Keratinocyte (primary cell): ENCODE data around the gene CDH22. TPM values are rescaled to one million over a fixed set of nuclear protein-coding genes. Genes with fewer than 3 reads are reported as not detected.

Source experiments
- DNase-seq: peaks from one replicate; pipeline ENCODE4 v3.0.0-alpha.2; 2011; ENCODE audit warnings: low read depth, missing footprints, low spot score
- FAIRE-seq: peaks from 2 replicates; lab custom pipeline; 2011; peaks lifted over from hg19 to GRCh38; lab: Jason Lieb, UNC
- H2AFZ ChIP-seq: 2 replicates; pipeline ENCODE4 v1.6.0; 2012; ENCODE audit warnings: low read length, control low read depth, inconsistent platforms; ENCODE audit not compliant: control insufficient read depth
- H3K27ac ChIP-seq: 2 replicates; pipeline ENCODE4 v1.5.1; 2011; ENCODE audit warnings: low read length; ENCODE audit not compliant: control insufficient read depth, insufficient read depth
- H3K27me3 ChIP-seq: 3 replicates; pipeline ENCODE4 v1.6.0; 2011; ENCODE audit warnings: low read length; ENCODE audit not compliant: control insufficient read depth, insufficient read depth; ENCODE audit errors: extremely low read depth
- H3K36me3 ChIP-seq, 2 experiments: 2 replicates in 1 of 2; 3 replicates in 1 of 2; pipeline ENCODE4 v1.5.1; 2011; ENCODE audit warnings: low read length in 2 of 2, mild to moderate bottlenecking in 1 of 2; ENCODE audit not compliant: control insufficient read depth in 2 of 2, insufficient read depth in 2 of 2; ENCODE audit errors: extremely low read depth in 1 of 2
- H3K4me1 ChIP-seq: 3 replicates; pipeline ENCODE4 v1.5.1; 2011; ENCODE audit warnings: low read length; ENCODE audit not compliant: control insufficient read depth, insufficient read depth; ENCODE audit errors: extremely low read depth
- H3K4me2 ChIP-seq: 3 replicates; pipeline ENCODE4 v1.6.0; 2011; ENCODE audit warnings: low read depth, low read length; ENCODE audit not compliant: control insufficient read depth, insufficient read depth; ENCODE audit errors: extremely low read depth
- H3K4me3 ChIP-seq, 3 experiments: fragments of 200-600 bp in 1 of 3; sonication (generic) in 1 of 3; 2 replicates in 2 of 3; 3 replicates in 1 of 3; pipeline ENCODE4 v1.5.1; 2011 to 2016; ENCODE audit warnings: low read length in 3 of 3, mild to moderate bottlenecking in 3 of 3, control low read depth in 2 of 3, inconsistent platforms in 1 of 3, low read depth in 1 of 3, mixed read lengths in 1 of 3, mixed run types in 1 of 3, moderate library complexity in 1 of 3; ENCODE audit not compliant: control insufficient read depth in 2 of 3, insufficient read depth in 2 of 3; ENCODE audit errors: extremely low read depth in 1 of 3
- H3K79me2 ChIP-seq: 2 replicates; pipeline ENCODE4 v1.6.0; 2012; ENCODE audit warnings: low read length; ENCODE audit not compliant: control insufficient read depth, insufficient read depth
- H3K9ac ChIP-seq: 3 replicates; pipeline ENCODE4 v1.6.0; 2011; ENCODE audit warnings: low read length; ENCODE audit not compliant: control insufficient read depth, insufficient read depth; ENCODE audit errors: extremely low read depth
- H3K9me1 ChIP-seq: 3 replicates; pipeline ENCODE4 v1.6.0; 2011; ENCODE audit warnings: low read length; ENCODE audit not compliant: control insufficient read depth, insufficient read depth; ENCODE audit errors: extremely low read depth
- H3K9me3 ChIP-seq: 2 replicates; pipeline ENCODE4 v1.5.1; 2012; ENCODE audit warnings: low read depth, low read length; ENCODE audit not compliant: control insufficient read depth
- H4K20me1 ChIP-seq: 3 replicates; pipeline ENCODE4 v1.6.0; 2011; ENCODE audit warnings: low read length; ENCODE audit not compliant: control insufficient read depth, insufficient read depth; ENCODE audit errors: extremely low read depth
- EZH2 ChIP-seq: IDR thresholded peaks from one replicate; pipeline ENCODE4 v1.6.1; 2012; ENCODE audit warnings: inconsistent platforms, mild to moderate bottlenecking, low read length, moderate library complexity
- dilution Hi-C: fragments of 300-500 bp; cut with MboI; formaldehyde crosslinking; loops from one replicate; pipeline ENCODE4 v1.7.0; 2020; ENCODE audit warnings: low sequenced_read_pairs; ENCODE audit not compliant: extremely low pct_ligation_motif_present
- polyA plus RNA-seq, 5 experiments: library from polyadenylated mRNA; depleted of rRNA in 3 of 5; stranded (reverse) in 3 of 5; stranded (forward) in 1 of 5; unstranded in 1 of 5; fragments of >200 nt; gene quantifications; 1 replicate in 1 of 5; 2 replicates in 3 of 5; 3 replicates in 1 of 5; pipeline versions ENCODE4 v1.2.1 to v1.2.3, GENCODE V29; 2011 to 2012; ENCODE audit warnings: missing spikeins in 2 of 5, low read depth in 1 of 5, low replicate concordance in 1 of 5
- TF ChIP-seq, protein P1 (sequence below), 3 experiments: IDR thresholded peaks in 1 of 3; conservative IDR thresholded peaks in 1 of 3; optimal IDR thresholded peaks in 1 of 3; 2 replicates in 2 of 3; 3 replicates in 1 of 3; pipeline versions ENCODE3 to v1.5.1; 2011; ENCODE audit warnings: low read length in 3 of 3, mild to moderate bottlenecking in 3 of 3, moderate library complexity in 2 of 3, control low read depth in 1 of 3, inconsistent platforms in 1 of 3; ENCODE audit not compliant: insufficient read depth in 2 of 3; ENCODE audit errors: extremely low read depth in 1 of 3

The CDH22 gene
- polyA plus RNA-seq, 1 donor (not counting 4 experiments of a cell fraction or from before 2014, with no cell fraction given): not detected

DNA sequence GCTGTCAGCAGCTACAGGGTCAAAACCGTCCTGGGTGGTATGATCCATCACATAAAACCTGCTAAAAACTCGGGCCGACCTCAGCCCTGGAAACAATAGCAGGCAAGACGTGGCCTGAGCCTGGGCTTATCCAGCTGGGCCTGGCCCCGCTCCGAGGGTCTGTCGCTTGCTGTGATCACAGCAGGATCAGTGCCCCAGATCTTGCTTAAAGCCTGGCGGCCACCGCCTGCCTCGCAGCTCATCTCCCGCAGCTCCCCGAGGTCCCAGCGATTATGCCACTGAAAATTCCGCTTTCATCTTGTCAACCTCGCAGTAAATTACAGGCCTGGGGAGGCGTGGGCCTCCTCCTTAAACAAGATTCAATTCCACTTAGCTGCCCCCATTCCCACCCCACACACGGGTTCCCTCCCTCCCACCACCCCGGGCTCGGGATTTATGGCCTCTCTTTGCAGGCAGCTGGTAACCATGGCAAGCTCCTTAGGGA, 40.1 kb downstream of the CDH22 start:
- TF ChIP-seq EZH2: no peak
- TF ChIP-seq, protein P1, sequence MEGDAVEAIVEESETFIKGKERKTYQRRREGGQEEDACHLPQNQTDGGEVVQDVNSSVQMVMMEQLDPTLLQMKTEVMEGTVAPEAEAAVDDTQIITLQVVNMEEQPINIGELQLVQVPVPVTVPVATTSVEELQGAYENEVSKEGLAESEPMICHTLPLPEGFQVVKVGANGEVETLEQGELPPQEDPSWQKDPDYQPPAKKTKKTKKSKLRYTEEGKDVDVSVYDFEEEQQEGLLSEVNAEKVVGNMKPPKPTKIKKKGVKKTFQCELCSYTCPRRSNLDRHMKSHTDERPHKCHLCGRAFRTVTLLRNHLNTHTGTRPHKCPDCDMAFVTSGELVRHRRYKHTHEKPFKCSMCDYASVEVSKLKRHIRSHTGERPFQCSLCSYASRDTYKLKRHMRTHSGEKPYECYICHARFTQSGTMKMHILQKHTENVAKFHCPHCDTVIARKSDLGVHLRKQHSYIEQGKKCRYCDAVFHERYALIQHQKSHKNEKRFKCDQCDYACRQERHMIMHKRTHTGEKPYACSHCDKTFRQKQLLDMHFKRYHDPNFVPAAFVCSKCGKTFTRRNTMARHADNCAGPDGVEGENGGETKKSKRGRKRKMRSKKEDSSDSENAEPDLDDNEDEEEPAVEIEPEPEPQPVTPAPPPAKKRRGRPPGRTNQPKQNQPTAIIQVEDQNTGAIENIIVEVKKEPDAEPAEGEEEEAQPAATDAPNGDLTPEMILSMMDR (optimal IDR thresholded peaks at IDR 0.05 in 1 of 3, IDR thresholded peaks at IDR 0.05 in 1 of 3, conservative IDR thresholded peaks at IDR 0.05 in 1 of 3; ENCODE audit: extremely low read depth in 1 of 3, insufficient read depth in 2 of 3, low read length in 3 of 3): no peak
- Histone ChIP-seq H3K4me1 (no peaks in the 10 kb centered on the region), H3K4me2 (no peak overlapping the region), H4K20me1 (no peaks in the 10 kb centered on the region), H3K4me3 (no peak overlapping the region), H3K79me2 (no peaks in the 10 kb centered on the region), H3K9ac (no peak overlapping the region), H3K9me3 (no peaks in the 10 kb centered on the region), H2AFZ (no peak overlapping the region), H3K27ac (no peak overlapping the region), H3K36me3 (no peaks in the 10 kb centered on the region), H3K27me3 (peaks cover 3% of the 10 kb centered on the region), H3K9me1 (no peaks in the 10 kb centered on the region)
- no peak for DNase-seq
- dilution Hi-C loops: no loop called here
- FAIRE-seq: no peak

DNA sequence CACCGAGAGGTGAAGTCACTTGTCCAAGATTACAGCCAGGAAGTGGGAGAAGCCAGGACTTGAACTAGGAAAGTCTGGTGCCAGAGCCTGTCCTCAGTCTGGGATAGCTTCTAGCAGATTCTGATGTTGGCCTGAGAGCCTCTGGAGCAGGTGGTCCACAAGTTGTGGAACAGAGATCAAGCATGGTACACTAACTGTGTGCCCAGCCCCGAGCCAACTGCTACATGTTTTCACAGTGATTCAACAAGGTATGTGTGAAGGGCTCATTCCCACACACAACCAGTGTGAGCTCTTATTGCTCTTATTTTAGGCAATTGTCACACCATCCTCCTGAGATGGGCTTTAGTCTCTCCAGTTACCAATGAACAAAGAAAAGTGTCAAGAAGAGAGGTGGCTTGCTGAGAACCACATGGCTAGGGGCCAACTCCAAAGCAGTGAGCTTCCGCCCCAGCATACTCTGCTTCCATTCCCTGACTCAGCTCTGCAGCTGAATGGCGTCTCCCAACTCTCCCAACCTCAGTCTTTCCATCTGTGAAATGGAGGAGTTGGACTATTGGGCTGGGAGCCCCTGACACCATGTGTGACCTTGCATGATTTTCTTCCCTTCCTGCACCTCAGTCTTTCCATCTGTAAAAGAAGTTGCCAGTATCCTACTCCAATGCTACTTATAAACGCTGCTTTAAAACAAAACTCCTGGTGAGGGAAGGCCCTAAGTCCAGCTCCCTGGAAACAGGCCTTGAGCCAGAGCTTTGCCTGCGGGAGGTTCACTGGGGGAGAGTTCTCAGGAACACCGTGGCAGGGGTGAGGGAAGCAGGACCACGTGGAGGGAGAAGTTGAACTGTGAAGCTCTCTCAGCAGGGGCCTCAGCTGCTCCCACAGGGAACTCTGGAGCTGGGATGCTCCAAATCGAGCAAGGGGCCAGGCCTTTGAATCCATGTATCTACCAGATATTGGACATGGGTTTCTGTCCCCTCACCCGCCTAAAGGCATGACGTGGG, 40.9 kb downstream of the CDH22 start:
- TF ChIP-seq, protein P1 (optimal IDR thresholded peaks at IDR 0.05 in 1 of 3, IDR thresholded peaks at IDR 0.05 in 1 of 3, conservative IDR thresholded peaks at IDR 0.05 in 1 of 3; ENCODE audit: extremely low read depth in 1 of 3, insufficient read depth in 2 of 3, low read length in 3 of 3): no peak
- TF ChIP-seq EZH2: no peak
- H3K9ac ChIP-seq: no peak overlapping the region
- H3K36me3 ChIP-seq: no peaks in the 10 kb centered on the region
- DNase-seq (no peak), FAIRE-seq (no peak)
- H3K9me1 ChIP-seq: no peaks in the 10 kb centered on the region
- H3K27ac ChIP-seq: no peak overlapping the region
- peaks cover 3% of the 10 kb centered on the region for H3K27me3 ChIP-seq
- H3K4me1 ChIP-seq: no peaks in the 10 kb centered on the region
- H2AFZ ChIP-seq: no peak overlapping the region
- H4K20me1 ChIP-seq: no peaks in the 10 kb centered on the region
- H3K4me2 ChIP-seq: no peak overlapping the region
- no peak overlapping the region for H3K4me3 ChIP-seq
- dilution Hi-C loops: no loop called here
- H3K79me2 ChIP-seq: no peaks in the 10 kb centered on the region
- H3K9me3 ChIP-seq: no peaks in the 10 kb centered on the region
